GM21786 (cell line): ENCODE measurements around the gene MORN4.

Experiments used
- ATAC-seq: cut with Tn5 transposase; IDR thresholded peaks from one replicate; pipeline ENCODE4 v1.9.1; 2021; ENCODE audit not compliant: unreplicated experiment

MORN4 gene

GRCh38 chr10:97575127-97575668 lies 58.1 kb downstream of the MORN4 start:
- no peak for ATAC-seq

GRCh38 chr10:97574374-97575126 lies 58.8 kb downstream of the MORN4 start:
- no peak for ATAC-seq

- ATAC-seq = no peak
These were observed 59.6 kb downstream of the MORN4 start for GRCh38 chr10:97573672-97574071.

GRCh38 chr10:97573021-97573420 lies 60.3 kb downstream of the MORN4 start:
- no peak for ATAC-seq

- no peak for ATAC-seq
These were observed 60.9 kb downstream of the MORN4 start, which contains the start of gene ANKRD2 for GRCh38 chr10:97572214-97572989. Gene ANKRD2 (plus strand): TSS chr10:97572779. CDS start chr10:97572789, 10 bp downstream.

GRCh38 chr10:97571622-97572021 lies 61.7 kb downstream of the MORN4 start:
- no peak for ATAC-seq

GRCh38 chr10:97570789-97571471 lies 62.4 kb downstream of the MORN4 start:
- ATAC-seq = no peak

GRCh38 chr10:97570146-97570788 lies 63.0 kb downstream of the MORN4 start:
- no peak for ATAC-seq

GRCh38 chr10:97567891-97568290 lies 65.4 kb downstream of the MORN4 start:
- ATAC-seq = no peak

- no peak for ATAC-seq
These were observed 66.8 kb downstream of the MORN4 start for GRCh38 chr10:97566336-97566996.

- ATAC-seq = no peak
These were observed 68.5 kb downstream of the MORN4 start for GRCh38 chr10:97564776-97565175.
